ENCODE measurements around the gene VASP.
"Not testable (repeated sequence)": the region's sequence is repeated elsewhere in the genome, so short reads cannot be mapped to it uniquely, and the experiment has no call there.

The VASP gene

DNA sequence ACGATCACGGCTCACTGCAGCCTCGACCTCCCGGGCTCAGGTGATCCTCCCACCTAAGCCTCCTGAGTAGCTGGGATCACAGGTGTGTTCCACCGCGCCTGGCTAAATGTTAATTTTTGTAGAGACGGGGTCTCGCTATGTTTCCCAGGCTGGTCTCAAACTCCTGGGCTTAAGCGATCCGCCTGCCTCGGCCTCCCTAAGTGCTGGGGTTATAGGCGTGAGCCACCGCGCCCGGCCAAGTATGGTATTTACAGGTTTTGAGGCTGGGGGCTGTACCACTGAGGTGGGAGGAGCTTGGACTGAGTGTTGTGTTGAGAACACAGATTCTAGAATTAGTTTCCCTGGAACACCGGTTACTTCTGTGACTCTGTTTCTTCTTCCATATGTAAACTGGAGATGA lies 9.5 kb upstream of the VASP start:
- no peak for DNase-seq (ENCODE audit: low read depth in 2 of 2)

DNA sequence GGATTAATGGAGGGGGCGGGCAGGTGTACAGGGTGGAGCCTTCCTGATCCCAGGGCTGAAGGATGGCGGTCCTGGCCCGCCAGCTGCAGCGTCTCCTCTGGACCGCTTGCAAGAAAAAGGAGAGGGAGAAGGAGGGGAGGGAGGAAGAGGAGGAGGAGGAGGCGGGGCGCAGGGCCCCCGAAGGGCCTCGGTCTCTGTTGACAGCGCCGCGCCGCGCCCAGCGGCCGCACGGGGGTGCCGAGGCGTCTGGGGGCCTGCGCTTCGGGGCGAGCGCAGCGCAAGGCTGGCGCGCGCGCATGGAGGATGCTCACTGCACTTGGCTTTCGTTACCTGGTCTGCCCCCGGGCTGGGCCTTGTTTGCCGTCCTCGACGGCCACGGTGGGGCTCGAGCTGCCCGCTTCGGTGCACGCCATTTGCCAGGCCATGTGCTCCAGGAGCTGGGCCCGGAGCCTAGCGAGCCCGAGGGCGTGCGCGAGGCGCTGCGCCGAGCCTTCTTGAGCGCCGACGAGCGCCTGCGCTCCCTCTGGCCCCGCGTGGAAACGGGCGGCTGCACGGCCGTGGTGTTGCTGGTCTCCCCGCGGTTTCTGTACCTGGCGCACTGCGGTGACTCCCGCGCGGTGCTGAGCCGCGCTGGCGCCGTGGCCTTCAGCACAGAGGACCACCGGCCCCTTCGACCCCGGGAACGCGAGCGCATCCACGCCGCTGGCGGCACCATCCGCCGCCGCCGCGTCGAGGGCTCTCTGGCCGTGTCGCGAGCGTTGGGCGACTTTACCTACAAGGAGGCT lies 8.7 kb upstream of the VASP start, which contains the start of gene PPM1N:
Gene PPM1N (plus strand): TSS at position 33 of the 785 bp plus-strand sequence. CDS start 30 bp downstream, at position 63.
- DNase-seq (ENCODE audit: low read depth in 2 of 2) = peak in 1 of 2 donors; percentile 49

DNA sequence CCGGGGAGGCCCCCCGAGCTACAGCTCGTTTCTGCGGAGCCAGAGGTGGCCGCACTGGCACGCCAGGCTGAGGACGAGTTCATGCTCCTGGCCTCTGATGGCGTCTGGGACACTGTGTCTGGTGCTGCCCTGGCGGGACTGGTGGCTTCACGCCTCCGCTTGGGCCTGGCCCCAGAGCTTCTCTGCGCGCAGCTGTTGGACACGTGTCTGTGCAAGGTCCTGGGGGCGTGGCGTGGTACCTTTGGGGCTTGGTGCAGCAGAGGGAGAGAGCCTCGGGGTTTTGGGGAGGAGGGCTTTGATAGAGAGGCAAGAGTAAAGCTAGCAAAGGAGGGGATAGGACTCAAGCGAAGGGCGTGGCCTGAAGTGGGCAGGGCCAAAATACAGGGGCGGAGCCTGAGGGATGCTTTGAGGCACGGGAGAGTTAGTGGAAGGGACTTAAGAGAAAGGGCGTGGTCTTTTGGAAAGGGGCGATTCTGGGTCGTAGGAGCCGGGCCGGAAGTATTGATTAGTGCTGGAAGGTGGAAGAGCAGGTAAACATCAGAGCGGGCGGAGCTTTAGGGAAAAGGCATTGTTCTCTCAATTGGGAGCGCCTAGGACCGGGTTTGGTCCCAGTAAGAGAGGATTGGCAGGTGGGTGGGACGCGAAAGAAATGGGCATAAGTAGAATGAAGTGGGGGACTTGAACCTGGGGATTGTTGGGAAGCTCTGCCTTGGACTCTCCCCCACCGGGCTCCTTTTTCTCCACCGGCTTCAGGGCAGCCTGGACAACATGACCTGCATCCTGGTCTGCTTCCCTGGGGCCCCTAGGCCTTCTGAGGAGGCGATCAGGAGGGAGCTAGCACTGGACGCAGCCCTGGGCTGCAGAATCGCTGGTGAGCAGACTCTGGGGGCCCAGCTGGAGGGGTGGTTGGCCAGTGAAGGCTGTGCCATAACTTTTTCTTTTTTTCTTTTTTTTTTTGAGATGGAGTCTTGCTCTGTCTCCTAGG lies 7.8 kb upstream of the VASP start:
- no peak for DNase-seq (ENCODE audit: low read depth in 2 of 2)

DNA sequence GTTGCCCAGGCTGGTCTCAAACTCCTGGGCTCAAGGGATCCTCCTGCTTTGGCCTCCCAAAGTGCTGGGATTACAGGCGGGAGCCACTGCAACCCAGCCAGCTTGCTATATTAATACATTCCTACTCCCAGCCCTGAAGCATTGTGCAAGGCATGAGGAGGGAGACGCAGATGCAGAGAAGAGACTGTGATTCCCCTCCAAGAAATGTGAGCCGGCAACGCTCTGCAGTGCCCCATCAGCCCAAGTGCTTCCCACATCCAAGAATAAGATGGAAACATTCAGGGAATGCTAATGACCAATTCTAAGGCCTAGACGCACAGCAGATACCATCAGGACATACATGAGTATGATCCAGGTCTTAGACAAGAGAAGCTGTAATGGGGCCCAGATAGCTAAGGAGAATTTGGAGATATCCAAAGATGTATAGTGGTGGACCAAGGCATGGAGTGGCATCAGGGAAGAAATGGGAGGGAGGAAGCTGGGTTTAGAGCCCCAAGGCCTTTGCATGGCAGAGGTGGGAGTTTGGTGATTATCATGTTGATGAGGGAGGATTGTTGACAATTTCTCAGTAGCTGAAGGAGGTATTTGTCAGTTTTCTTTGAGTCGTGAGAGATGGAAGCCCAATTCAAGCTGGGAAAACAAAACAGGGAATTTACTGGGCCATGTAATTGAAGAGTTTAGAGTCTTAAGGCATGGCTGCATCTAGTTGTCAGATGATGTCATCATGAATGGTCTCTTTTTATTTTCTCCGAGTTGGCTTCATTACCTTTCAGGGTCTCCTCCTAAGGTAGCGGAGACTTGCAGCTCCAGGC lies 6.2 kb upstream of the VASP start:
- no peak for DNase-seq (ENCODE audit: low read depth in 2 of 2)

DNA sequence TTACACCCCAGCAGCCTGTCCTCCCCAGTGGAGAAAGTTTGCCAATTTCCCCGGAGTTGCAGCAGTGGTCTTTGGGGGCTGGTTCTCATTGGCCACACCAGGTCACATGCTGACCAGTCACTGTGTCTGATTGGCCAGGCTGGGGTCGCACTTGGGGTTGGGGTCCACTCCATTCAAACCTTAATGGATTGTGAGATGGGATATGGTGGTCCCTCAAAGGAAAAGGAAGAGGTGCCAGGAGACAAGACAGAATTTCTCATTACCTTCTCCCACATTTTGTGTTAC lies 5.6 kb upstream of the VASP start:
- DNase-seq (ENCODE audit: low read depth in 2 of 2) = no peak

DNA sequence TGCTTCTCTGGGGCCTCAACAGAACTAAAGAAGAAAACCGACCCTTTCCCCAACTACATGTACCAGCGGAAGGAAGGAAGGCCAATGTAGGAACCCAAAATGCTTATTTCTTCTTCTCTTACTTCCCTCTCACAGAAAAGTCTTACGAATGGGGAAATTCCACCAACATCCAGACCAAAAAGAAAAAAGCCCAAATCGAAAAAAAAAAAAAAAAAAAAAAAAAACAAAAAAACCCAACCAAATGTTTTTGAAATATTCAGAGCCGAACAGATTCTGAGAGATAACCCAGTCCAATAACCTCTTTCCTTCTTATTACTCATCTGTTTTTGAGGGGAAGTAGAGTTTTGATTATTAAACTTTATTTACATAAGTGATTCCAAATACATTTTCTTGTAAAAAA lies 5.2 kb upstream of the VASP start:
- DNase-seq (ENCODE audit: low read depth in 2 of 2) = no peak

DNA sequence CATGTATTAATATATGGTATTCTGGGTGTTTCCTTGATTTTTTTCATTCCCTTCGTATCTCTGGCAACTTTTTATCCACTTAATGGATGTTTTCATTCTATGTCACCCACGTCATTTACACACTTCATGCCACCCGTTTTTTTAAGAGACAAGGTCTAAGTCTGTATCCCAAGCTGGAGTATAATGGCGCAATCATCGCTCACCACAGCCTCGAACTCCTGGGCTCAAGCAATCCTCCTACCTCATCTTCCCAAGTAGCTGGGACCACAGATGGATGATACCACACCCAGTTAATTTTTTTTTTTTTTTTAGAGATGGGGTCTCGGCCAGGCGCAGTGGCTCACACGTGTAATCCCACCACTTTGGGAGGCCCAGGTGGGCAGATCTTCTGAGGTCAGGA lies 3.4 kb upstream of the VASP start:
- DNase-seq (ENCODE audit: low read depth in 2 of 2) = no peak

DNA sequence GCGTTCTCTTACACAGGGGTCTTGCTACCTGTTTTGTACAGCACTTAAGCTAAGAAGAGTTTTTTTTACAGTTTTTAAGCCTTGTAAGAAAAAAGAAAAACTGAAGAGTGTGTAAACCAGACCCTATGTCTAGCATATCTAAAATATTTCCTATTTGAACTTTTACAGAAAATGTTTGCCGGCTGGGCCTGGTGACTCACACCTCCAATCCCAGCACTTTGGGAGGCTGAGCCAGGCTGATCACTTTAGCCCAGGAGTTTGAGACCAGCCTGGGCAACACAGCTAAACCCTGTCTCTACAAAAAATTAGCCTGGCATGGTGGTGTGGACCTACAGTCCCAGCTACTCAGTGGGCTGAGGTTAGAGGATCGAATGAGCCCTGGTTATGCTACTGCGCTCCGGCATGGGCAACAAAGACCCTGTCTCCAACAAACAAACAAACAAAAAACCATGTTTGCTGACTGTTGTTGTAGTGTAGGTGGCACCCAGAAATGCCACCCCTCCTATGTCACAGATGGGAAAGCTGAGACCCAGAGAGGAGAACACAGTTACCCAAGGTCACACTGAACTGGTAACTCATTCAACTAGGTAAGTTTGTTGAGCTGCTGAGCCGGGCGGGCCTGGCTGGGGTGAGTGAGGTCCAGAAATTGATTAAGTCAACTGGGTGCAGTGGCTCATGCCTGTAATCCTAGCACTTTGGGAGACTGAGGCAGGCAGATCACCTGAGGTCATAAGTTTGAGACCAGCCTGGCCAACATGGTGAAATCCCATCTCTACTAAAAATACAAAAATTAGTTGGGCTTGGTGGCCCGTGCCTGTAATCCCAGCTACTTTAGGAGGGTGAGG lies 1.9 kb upstream of the VASP start:
- no peak for DNase-seq (ENCODE audit: low read depth in 2 of 2)

DNA sequence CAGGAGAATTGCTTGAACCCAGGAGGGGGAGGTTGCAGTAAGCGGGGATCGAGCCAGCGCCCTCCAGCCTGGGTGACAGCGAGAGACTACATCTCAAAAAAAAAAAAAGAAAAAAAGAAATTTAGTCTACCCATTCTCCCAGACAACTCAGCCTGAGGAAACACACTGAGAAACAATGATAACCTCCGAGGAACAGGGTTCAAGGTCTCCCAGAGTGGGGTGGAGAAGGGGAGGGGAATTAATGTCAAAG lies 1.4 kb upstream of the VASP start:
- DNase-seq (ENCODE audit: low read depth in 2 of 2) = no peak

DNA sequence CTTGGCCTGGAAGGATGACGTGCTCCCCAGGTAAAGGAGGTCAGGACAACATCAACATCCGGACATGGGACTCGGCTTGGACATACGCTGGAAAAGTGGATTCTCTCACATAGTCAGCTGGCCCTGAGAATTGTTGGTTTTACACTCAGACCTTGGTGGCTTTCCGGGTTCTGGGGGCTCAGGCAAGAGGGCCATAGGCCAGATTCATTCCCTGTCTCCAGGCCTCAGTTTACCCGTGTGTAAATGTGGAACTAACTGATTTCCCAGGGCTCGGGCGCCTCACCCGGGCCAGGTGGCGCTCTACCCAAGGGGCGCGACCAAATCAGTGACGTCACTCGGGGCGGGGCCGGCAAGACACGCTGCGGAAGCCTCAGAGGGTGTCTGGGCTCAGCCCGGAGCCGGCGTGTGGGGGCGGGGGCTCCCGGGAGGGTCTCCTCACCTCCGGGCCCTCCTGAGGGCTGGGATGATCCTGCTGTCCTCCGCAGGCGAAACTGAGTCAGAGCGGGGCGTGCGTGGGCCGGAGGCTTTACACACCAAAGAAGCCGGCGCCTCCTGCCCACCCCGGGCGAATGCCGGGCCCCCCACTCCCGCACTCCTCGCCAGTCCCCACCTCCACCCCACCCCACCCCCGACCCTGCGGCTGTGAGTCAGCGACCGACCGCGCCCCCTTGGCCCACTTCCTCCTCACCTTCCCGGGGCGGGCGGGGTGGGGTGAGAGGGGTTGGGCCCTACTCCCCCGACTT lies 862 bp upstream of the VASP start:
- peak; percentile 98 to 99 for DNase-seq (ENCODE audit: low read depth in 2 of 2)

DNA sequence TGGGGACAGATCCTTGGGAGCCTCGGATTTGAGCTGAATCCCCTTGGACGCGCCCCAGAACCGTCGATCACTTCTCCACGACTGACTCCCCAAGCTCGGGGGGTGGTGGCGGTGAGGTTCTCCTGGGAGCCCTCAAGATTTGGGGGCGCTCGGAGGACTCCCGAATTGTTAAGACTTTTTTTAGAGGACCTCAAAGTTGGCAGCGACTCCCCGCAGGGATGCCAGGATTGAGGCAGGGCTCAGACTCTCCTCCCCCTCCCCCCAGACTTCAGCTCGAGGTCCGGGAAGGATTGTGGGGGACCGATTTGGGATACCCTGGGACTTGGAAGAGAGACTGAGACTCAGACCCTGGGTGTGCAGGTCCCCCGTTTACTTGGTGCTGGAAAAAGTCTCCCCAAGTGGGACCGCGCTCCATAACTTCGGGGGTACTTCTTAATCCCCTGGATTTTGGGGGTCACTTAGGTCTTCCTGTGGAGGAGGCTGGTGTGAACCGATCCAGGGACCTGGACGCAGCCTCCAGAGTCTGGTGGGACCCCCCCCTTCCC lies 665 bp downstream of the VASP start:
- DNase-seq (ENCODE audit: low read depth in 2 of 2) = no peak

DNA sequence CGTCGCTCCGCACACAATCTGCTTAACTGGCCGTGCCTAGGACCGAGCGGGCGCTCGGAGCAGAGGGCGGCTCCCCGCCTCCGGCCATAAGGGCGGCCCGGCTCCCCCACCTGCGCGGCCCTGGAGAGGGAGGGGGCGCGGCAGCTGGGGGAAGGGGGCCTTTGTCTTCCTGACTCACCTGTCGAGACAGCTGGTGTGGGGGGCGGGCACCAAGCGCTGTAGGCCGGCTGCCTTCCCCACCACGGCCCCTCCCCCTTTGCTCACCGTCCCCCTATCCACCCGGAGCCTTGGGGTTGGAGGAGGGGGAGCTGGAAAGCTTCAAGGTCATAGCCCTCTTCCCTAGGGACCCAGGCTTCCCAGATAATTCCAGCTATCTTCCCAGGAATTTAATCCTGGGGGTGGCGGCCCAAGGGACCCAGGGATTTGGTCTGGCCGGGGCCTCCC lies 1.2 kb downstream of the VASP start:
- no peak for DNase-seq (ENCODE audit: low read depth in 2 of 2)

DNA sequence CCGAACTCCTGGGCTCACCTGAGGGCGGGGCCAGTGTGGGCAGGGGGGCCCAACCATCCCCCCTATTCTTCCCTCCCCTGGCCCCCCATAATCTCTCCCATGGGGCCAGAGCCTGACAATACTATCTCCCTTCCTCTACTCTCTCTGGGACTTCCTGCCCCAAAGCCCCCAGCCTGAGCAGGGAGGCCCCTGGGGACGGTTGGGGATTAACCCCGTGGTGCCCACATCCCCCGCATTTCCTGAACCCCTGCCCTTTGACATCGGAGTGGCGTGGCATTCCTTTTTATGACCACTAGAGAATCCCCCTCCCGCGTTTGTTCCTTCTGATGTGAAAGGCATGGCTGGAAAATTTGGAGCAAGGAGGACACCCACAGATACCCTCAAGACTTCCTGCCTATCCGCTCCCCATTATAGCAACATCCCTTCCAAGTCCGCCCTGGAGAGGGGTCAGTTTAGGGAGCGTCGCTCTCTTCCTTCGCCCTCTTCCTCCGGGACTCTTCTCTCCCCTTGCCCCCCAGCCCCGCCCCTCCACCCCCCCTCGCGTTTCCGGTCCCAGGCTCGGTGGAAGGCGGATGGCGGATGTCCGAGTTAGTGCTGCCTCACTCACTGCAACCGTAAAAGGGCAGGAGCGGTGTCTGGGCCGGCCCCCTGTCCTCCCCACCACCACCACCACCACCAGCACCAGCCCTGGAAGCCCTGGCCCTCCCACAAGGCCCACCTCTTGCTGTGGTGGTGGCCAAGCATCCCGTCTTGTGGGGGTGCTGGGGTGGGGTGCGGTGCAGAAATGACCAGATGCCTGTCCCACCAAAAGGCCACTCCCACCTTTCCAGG lies 1.8 kb downstream of the VASP start:
- no peak for DNase-seq (ENCODE audit: low read depth in 2 of 2)

DNA sequence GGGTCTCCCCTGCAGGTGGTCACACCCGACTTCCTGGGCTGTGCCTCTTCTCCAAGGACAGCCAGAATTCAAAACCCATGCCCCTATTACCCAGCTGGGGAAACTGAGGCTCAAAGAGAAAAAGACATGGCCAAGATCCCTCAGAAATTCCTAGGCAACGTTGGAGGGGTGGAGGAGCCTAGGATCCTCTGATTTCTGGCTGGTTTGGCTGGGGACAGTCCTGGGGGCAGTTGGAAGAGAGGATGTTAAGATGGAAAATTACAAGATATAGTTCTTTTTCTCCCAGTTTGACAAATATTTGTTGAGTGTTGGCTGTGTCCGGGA lies 2.4 kb downstream of the VASP start:
- DNase-seq (ENCODE audit: low read depth in 2 of 2) = no peak

DNA sequence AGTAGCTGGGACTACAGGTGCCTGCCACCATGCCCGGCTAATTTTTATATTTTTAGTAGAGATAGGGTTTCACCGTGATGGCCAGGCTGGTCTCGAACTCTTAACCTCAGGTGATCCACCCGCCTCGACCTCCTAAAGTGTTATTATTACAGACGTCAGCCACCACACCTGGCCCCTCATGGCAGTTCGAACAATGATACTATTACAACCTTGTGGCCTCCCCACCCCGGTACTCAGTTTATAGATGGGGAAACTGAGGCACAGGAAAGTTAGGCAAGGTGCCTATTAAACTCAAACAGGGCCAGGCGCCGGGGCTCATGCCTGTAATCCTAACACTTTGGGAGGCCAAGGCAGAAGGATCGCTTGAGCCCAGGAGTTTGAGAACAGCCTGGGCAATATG lies 3.1 kb downstream of the VASP start:
- DNase-seq (ENCODE audit: low read depth in 2 of 2) = not testable (repeated sequence)

DNA sequence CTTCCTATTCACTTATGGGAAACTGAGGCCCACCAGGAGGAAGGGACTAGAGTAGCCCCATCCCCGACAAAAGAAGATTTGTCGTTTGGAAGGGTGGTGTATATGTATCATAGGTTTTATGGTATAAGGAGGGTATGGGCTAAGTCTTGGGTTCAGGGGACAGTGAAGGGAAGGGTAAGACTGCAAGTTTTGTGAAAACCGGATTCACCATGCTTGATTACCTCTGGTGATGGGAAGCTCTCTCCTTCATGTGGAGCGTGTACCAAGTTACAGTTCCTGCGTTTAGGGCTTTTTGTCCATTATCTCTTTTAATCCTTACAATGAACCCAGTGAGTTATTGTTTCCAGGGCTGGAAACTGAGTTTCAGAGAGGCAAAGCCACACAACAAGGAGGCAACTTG lies 3.8 kb downstream of the VASP start:
- no peak for DNase-seq (ENCODE audit: low read depth in 2 of 2)

DNA sequence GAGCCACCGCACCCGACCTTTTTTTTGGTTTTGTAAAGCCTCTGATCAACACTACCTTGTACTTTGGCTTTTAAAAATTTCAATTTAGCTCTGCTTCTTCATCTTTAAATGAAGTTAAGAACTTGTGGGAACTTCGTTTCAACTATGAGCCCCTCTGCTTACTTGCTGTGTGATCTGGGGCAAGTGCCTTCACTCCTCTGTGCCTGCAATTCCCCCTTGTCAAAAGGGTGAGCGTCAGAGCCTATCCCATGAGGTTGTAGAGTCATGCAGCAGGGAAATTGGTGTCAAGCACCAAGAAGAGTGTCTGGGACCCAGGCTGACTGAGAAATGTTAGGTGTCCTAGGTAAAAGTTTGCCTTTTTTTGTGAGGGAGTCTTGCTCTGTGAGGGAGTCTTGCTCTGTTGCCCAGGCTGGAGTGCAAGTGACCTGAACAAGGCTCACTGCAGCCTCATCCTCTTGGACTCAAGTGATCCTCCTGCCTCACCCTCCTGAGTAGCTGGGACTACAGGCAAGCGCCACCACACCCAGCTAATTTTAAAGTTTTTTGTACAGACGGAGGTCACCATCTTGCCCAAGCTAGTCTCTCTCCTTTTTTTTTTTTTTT lies 5.7 kb downstream of the VASP start:
- no peak for DNase-seq (ENCODE audit: low read depth in 2 of 2)

DNA sequence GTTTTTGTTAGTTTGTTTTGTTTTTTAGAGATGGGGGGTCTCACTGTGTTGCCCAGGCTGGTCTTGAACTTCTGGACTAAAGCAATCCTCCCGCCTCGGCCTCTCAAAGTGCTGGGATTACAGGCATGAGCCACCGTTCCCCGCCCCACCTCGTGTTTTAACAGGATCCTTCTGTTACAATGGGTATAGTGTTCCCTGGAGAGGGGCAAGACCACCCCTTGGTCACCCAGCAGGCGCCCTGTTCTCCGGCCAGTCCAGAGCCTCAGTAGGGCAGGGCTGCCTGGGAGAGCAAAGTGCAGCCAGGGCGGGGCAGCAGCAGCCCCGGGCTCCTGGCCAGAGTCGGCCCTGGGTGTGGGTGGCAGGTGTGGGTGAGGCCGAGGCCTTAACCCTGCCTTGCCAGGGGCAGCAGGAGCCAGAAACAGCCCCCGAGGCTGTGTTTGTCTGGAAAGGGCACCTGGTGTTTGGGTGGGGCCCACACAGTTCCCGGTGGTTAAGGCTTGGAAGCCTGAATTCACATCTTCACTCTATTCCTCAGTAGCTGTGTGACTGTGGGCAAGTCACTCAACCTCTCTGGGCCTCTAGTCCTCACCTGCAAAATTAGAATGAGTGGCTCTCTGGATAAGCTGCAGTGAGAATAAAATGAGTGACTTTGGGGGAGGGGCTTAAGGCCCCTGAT lies 7.2 kb downstream of the VASP start:
- no peak for DNase-seq (ENCODE audit: low read depth in 2 of 2)
